Measurements from ENCODE around the gene PRKN. TPM values are rescaled to one million over a fixed set of nuclear protein-coding genes. Genes with fewer than 3 reads are reported as not detected.

The PRKN gene
- total RNA-seq, 1 experiment from 2014 or later = 0.34 TPM

GRCh38 chr6:162085561-162085960 lies 642.0 kb downstream of the PRKN start:
- Mint-ChIP-seq H3K36me3 (ENCODE audit: insufficient read depth, unreplicated experiment) (no peaks in the 10 kb centered on the region), H3K9me3 (ENCODE audit: unreplicated experiment) (peaks cover 8% of the 10 kb centered on the region), H3K27me3 (ENCODE audit: insufficient read depth, unreplicated experiment) (peaks cover 5% of the 10 kb centered on the region), H3K4me1 (ENCODE audit: low read depth, unreplicated experiment) (peaks cover 6% of the 10 kb centered on the region), H3K27ac (ENCODE audit: unreplicated experiment) (no peak overlapping the region), H3K4me3 (ENCODE audit: unreplicated experiment) (no peak overlapping the region)
- intact Hi-C loops (cut with micrococcal nuclease; ENCODE audit: unreplicated experiment) = no loop called here
- peaks cover 5% of the 10 kb centered on the region; the same call in 1 of the 2 replicates for H3K4me1 ChIP-seq
- no peak overlapping the region for H3K4me3 ChIP-seq (ENCODE audit: low read depth, low read length)
- H3K36me3 ChIP-seq (ENCODE audit: control insufficient read depth, insufficient read depth, low read length) = no peaks in the 10 kb centered on the region
- POLR2A ChIA-PET = no interaction called here
- CTCF ChIA-PET = no interaction called here
- no peaks in the 10 kb centered on the region for H3K9me3 ChIP-seq
- no TSS peak for BruUV-seq (replicated peaks)
- H3K27me3 ChIP-seq (replicated peaks; ENCODE audit: control insufficient read depth, insufficient read depth, low read length) = no peaks in the 10 kb centered on the region
- TF ChIP-seq, protein P1, sequence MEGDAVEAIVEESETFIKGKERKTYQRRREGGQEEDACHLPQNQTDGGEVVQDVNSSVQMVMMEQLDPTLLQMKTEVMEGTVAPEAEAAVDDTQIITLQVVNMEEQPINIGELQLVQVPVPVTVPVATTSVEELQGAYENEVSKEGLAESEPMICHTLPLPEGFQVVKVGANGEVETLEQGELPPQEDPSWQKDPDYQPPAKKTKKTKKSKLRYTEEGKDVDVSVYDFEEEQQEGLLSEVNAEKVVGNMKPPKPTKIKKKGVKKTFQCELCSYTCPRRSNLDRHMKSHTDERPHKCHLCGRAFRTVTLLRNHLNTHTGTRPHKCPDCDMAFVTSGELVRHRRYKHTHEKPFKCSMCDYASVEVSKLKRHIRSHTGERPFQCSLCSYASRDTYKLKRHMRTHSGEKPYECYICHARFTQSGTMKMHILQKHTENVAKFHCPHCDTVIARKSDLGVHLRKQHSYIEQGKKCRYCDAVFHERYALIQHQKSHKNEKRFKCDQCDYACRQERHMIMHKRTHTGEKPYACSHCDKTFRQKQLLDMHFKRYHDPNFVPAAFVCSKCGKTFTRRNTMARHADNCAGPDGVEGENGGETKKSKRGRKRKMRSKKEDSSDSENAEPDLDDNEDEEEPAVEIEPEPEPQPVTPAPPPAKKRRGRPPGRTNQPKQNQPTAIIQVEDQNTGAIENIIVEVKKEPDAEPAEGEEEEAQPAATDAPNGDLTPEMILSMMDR (IDR thresholded peaks at IDR 0.05; ENCODE audit: insufficient read depth in 1 of 2, low read depth in 1 of 2, low read length in 1 of 2, severe bottlenecking in 1 of 2, unreplicated experiment in 1 of 2) = no peak
- DNase-seq = no peak

DNA sequence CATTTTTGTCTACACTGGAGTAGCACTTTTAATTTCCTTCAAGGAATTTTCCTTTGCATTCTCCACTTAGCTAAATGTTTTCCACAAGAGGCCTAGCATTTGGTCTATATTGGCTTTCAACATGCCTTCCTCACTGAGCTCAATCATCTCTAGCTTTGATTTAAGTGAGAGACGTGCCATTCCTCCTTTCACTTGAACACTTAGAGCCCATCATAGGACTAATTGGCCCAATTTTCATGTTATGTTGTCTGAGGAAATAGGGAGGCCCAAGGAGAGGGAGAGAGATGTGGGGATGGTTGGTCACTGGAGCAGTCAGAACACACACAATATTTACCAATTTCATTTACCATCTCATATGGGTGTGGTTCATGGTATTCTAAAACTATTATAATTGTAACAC lies 645.0 kb downstream of the PRKN start:
- Mint-ChIP-seq H3K27ac (ENCODE audit: unreplicated experiment) (no peak overlapping the region), H3K4me1 (ENCODE audit: low read depth, unreplicated experiment) (peaks cover 6% of the 10 kb centered on the region), H3K27me3 (ENCODE audit: insufficient read depth, unreplicated experiment) (peaks cover 8% of the 10 kb centered on the region), H3K4me3 (ENCODE audit: unreplicated experiment) (no peak overlapping the region), H3K36me3 (ENCODE audit: insufficient read depth, unreplicated experiment) (no peaks in the 10 kb centered on the region), H3K9me3 (ENCODE audit: unreplicated experiment) (no peaks in the 10 kb centered on the region)
- H3K9me3 ChIP-seq = no peaks in the 10 kb centered on the region
- intact Hi-C loops (cut with micrococcal nuclease; ENCODE audit: unreplicated experiment) = no loop called here
- TF ChIP-seq, protein P1 (IDR thresholded peaks at IDR 0.05; ENCODE audit: insufficient read depth in 1 of 2, low read depth in 1 of 2, low read length in 1 of 2, severe bottlenecking in 1 of 2, unreplicated experiment in 1 of 2) = no peak
- no peaks in the 10 kb centered on the region for H3K36me3 ChIP-seq (ENCODE audit: control insufficient read depth, insufficient read depth, low read length)
- ChIA-PET CTCF (no interaction called here), POLR2A (no interaction called here)
- no peak overlapping the region for H3K4me3 ChIP-seq (ENCODE audit: low read depth, low read length)
- no peaks in the 10 kb centered on the region for H3K27me3 ChIP-seq (replicated peaks; ENCODE audit: control insufficient read depth, insufficient read depth, low read length)
- BruUV-seq (replicated peaks) = no TSS peak
- no peaks in the 10 kb centered on the region for H3K4me1 ChIP-seq
- no peak for DNase-seq

GRCh38 chr6:162078667-162079066 lies 648.9 kb downstream of the PRKN start:
- BruUV-seq (replicated peaks) = no TSS peak
- POLR2A ChIA-PET = no interaction called here
- no peaks in the 10 kb centered on the region for H3K4me1 ChIP-seq
- H3K27ac Mint-ChIP-seq (ENCODE audit: unreplicated experiment) = no peak overlapping the region
- no peaks in the 10 kb centered on the region for H3K36me3 ChIP-seq (ENCODE audit: control insufficient read depth, insufficient read depth, low read length)
- H3K27me3 ChIP-seq (replicated peaks; ENCODE audit: control insufficient read depth, insufficient read depth, low read length) = no peaks in the 10 kb centered on the region
- CTCF ChIA-PET = no interaction called here
- H3K4me3 Mint-ChIP-seq (ENCODE audit: unreplicated experiment) = no peak overlapping the region
- H3K4me3 ChIP-seq (ENCODE audit: low read depth, low read length) = no peak overlapping the region
- TF ChIP-seq, protein P1 (IDR thresholded peaks at IDR 0.05; ENCODE audit: insufficient read depth in 1 of 2, low read depth in 1 of 2, low read length in 1 of 2, severe bottlenecking in 1 of 2, unreplicated experiment in 1 of 2) = no peak
- H3K9me3 Mint-ChIP-seq (ENCODE audit: unreplicated experiment) = no peaks in the 10 kb centered on the region
- H3K36me3 Mint-ChIP-seq (ENCODE audit: insufficient read depth, unreplicated experiment) = no peaks in the 10 kb centered on the region
- H3K4me1 Mint-ChIP-seq (ENCODE audit: low read depth, unreplicated experiment) = no peaks in the 10 kb centered on the region
- peaks cover 6% of the 10 kb centered on the region for H3K27me3 Mint-ChIP-seq (ENCODE audit: insufficient read depth, unreplicated experiment)
- DNase-seq = no peak
- intact Hi-C loops (cut with micrococcal nuclease; ENCODE audit: unreplicated experiment) = no loop called here
- H3K9me3 ChIP-seq = no peaks in the 10 kb centered on the region
